Measurements from ENCODE around the gene SPDYE2B. TPM values are rescaled to one million over a fixed set of nuclear protein-coding genes. Genes with fewer than 3 reads are reported as not detected.
"Not testable (repeated sequence)": the region's sequence is repeated elsewhere in the genome, so short reads cannot be mapped to it uniquely, and the experiment has no call there.

SPDYE2B gene
- total and polyA plus RNA-seq, 4 experiments from 2014 or later: not detected

DNA sequence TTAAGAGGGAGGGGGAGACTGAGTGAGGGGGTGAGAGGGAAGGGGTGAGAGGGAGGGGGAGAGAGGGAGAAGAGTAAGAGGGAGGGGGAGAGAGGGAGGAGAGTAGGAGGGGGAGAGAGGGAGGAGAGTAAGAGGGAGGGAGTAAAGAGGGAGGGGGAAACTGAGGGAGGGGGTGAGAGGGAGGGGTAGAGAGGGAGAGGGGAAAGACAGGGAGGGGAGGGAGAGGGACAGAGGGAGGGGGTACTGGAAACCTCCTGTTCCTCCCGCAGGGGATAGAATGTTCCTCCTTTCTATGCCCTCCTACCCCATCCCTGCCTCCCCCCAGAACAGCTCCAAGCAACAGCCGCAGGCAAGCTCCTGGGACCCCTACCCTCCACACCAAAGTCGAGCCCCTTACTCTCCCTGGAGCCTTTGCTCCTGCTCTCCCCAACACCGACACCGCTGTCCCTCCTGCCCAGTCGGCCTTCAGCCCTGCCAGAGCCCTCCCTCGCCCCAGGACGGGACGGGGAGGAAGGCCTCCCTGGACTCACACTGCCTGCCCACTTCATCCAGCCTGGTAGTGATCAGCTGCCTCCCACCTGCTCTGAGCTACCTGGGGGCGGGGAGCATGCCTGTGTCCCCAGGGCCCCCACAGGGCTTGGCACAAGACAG lies 38.3 kb upstream of the SPDYE2B start:
- POLR2A ChIA-PET (ENCODE audit: partially characterized antibody); H3K9me3 ChIP-seq (ENCODE audit: control insufficient read depth in 1 of 2, low read length in 2 of 2); H3K27me3 Mint-ChIP-seq; H3K36me3 Mint-ChIP-seq; CTCF ChIA-PET (ENCODE audit: partially characterized antibody); intact Hi-C loops (cut with micrococcal nuclease); H3K27ac ChIP-seq (ENCODE audit: low read depth, low read length); H3K9me3 Mint-ChIP-seq; H3K4me3 Mint-ChIP-seq; H3K36me3 ChIP-seq (ENCODE audit: insufficient read depth, low read length); DNase-seq; H3K4me1 ChIP-seq (ENCODE audit: insufficient read depth, low read length); H3K27me3 ChIP-seq (ENCODE audit: insufficient read depth, low read length); H3K4me3 ChIP-seq (ENCODE audit: low read length in 2 of 2); H3K4me1 Mint-ChIP-seq: not testable (repeated sequence)
- H3K27ac Mint-ChIP-seq: peak overlapping the region in 1 of 7 donors; percentile 47

DNA sequence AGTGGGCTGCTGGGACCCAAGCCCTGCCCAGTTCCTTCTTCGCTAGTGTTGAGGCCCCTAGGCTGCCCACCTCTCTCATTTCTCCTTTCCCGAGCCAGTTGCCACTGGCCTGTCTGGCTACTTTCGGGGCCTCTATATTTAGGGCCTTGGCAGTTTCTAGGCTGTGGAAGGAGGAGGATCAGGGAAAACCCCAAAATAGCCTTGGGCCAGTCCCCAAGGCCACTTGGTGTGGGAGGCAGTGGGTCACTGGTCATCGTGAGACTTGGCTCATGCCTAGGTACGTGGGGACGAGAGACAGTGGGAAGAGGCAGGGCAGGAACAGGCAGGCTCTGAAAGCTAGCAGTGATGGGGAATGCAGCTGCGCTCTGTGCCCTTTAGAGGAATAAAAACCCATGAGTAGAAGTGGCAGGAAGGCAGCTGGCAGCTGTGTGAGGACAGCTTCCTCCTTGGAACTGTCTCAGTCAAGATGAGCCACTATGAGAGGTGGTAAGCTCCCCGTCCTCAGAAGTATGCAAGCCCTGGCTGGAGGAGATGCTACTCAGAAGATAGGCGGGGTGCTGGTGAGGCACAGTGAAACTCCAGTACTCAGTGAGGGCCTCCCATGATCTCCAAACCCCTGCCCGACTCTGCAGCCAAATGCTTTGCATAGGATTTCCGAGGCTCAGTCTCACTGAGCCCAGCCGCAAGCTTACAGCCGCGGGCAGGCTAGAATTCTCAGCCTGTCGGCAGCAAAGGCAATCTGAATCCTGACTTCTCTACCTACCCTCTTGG lies 36.4 kb upstream of the SPDYE2B start:
- H3K36me3 ChIP-seq (ENCODE audit: insufficient read depth, low read length); H3K9me3 ChIP-seq (ENCODE audit: control insufficient read depth in 1 of 2, low read length in 2 of 2); H3K27ac ChIP-seq (ENCODE audit: low read depth, low read length); POLR2A ChIA-PET (ENCODE audit: partially characterized antibody); H3K27me3 Mint-ChIP-seq; CTCF ChIA-PET (ENCODE audit: partially characterized antibody); H3K4me1 ChIP-seq (ENCODE audit: insufficient read depth, low read length); intact Hi-C loops (cut with micrococcal nuclease); H3K9me3 Mint-ChIP-seq; H3K4me3 ChIP-seq (ENCODE audit: low read length in 2 of 2); H3K4me3 Mint-ChIP-seq; H3K4me1 Mint-ChIP-seq; H3K27me3 ChIP-seq (ENCODE audit: insufficient read depth, low read length); DNase-seq; H3K27ac Mint-ChIP-seq; H3K36me3 Mint-ChIP-seq: not testable (repeated sequence)

DNA sequence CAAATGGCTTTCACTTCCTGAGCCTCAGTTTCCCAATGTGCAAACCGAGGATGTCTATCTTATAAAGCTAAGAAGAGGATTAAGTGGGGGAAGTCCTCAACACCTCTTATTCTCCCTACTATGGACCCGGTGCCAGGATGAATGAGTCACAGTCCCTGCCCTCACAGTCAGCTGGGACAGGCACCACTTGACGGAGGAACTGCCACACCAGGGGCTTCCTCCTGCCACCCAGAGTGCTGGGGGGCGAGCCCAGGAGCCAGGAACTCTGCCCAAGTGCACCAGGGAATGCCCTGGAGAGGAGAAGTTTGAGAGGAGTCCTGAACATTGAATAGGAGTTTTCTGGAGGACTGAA lies 35.8 kb upstream of the SPDYE2B start:
- H3K36me3 ChIP-seq (ENCODE audit: insufficient read depth, low read length); H3K27me3 ChIP-seq (ENCODE audit: insufficient read depth, low read length); intact Hi-C loops (cut with micrococcal nuclease); H3K4me3 Mint-ChIP-seq; POLR2A ChIA-PET (ENCODE audit: partially characterized antibody); H3K9me3 Mint-ChIP-seq; H3K4me1 ChIP-seq (ENCODE audit: insufficient read depth, low read length); H3K36me3 Mint-ChIP-seq; DNase-seq; H3K27me3 Mint-ChIP-seq; H3K4me3 ChIP-seq (ENCODE audit: low read length in 2 of 2); H3K9me3 ChIP-seq (ENCODE audit: control insufficient read depth in 1 of 2, low read length in 2 of 2); H3K27ac ChIP-seq (ENCODE audit: low read depth, low read length); H3K4me1 Mint-ChIP-seq; H3K27ac Mint-ChIP-seq; CTCF ChIA-PET (ENCODE audit: partially characterized antibody): not testable (repeated sequence)

DNA sequence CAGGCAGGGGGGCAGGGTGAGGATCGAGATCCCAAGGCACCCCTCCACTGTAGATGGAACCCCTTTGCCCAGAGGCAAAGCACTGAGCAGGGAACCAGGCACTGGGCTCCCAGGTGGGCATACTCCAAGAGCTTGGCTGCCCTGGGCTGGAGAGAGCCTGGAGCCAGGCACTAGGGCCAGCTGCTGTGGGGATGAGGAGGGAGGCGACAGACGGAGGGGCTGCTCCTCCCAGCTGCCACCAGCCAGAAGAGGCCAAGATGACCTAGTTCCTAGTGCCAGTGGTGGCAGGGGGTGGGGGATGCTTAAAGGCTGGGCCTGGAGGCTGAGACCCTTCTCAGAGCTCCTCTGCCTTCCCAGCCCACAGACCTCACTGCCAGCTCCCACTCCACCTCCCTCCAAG lies 35.2 kb upstream of the SPDYE2B start:
- H3K4me3 ChIP-seq (ENCODE audit: low read length in 2 of 2); DNase-seq; POLR2A ChIA-PET (ENCODE audit: partially characterized antibody); intact Hi-C loops (cut with micrococcal nuclease); H3K4me1 ChIP-seq (ENCODE audit: insufficient read depth, low read length); H3K27me3 ChIP-seq (ENCODE audit: insufficient read depth, low read length); H3K27ac ChIP-seq (ENCODE audit: low read depth, low read length); H3K36me3 Mint-ChIP-seq; H3K9me3 ChIP-seq (ENCODE audit: control insufficient read depth in 1 of 2, low read length in 2 of 2); H3K9me3 Mint-ChIP-seq; CTCF ChIA-PET (ENCODE audit: partially characterized antibody); H3K4me1 Mint-ChIP-seq; H3K27me3 Mint-ChIP-seq; H3K27ac Mint-ChIP-seq; H3K4me3 Mint-ChIP-seq; H3K36me3 ChIP-seq (ENCODE audit: insufficient read depth, low read length): not testable (repeated sequence)

DNA sequence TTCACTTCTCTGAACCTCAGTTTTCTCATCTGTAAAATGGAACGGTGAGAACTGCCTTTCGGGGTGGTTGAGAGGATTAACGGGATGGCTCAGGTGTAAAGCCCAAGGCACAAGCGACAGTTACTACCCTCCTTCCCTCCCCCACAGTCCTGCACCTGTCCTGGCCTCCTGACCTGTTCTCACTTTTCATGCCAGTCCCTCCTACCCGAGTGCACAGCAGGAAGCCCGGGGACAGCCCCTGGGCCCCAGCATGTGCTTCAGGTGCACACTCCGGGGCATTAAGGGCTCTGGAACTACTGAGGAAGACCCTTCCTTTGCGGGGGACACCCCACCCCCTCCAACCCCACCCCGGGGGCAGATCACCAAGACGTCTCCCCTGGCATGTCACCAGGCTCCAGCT lies 34.2 kb upstream of the SPDYE2B start:
- H3K27ac Mint-ChIP-seq; POLR2A ChIA-PET (ENCODE audit: partially characterized antibody); H3K9me3 ChIP-seq (ENCODE audit: control insufficient read depth in 1 of 2, low read length in 2 of 2); H3K9me3 Mint-ChIP-seq; H3K4me1 ChIP-seq (ENCODE audit: insufficient read depth, low read length); intact Hi-C loops (cut with micrococcal nuclease); H3K27me3 ChIP-seq (ENCODE audit: insufficient read depth, low read length); H3K27ac ChIP-seq (ENCODE audit: low read depth, low read length); H3K4me1 Mint-ChIP-seq; H3K27me3 Mint-ChIP-seq; DNase-seq; H3K4me3 Mint-ChIP-seq; CTCF ChIA-PET (ENCODE audit: partially characterized antibody); H3K4me3 ChIP-seq (ENCODE audit: low read length in 2 of 2); H3K36me3 ChIP-seq (ENCODE audit: insufficient read depth, low read length); H3K36me3 Mint-ChIP-seq: not testable (repeated sequence)

DNA sequence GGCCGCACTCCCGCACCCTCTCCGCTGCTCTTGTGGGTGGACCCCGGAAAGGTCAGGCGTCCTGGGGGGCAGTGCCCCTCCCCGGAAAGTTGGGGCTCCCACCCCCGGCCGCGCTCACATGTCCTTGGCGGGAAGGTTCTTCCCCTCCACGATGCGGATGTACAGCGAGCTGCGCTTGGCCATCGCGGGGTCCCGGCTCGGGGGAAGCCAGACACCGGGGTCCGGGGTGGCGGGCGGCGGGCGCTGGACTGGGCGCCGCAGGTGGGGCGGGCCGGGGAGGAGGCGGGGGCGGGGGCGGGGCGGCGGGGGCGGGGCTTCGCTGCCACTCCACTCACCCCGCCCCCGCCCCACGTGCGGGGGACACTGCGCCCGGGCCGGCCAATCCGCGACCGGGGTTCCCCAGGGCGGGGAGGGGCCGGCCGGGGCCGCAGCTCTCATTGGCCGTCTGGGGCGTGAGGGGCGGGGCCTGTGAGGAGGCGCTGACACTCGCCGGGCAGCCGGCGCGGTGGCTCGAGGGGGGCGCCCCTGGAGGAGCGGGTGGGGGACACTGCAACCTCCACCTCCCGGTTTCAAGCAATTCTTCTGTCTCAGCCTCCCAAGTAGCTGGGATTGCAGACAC lies 33.5 kb upstream of the SPDYE2B start, which contains the start of gene RASA4:
Gene RASA4 (minus strand): TSS at position 250 of the 619 bp plus-strand sequence. CDS start 67 bp downstream, at position 183.
- DNase-seq: peak; percentile 24 to 51 (median 38)
- H3K27me3 ChIP-seq (ENCODE audit: insufficient read depth, low read length); H3K27ac Mint-ChIP-seq; H3K4me3 ChIP-seq (ENCODE audit: low read length in 2 of 2); H3K9me3 ChIP-seq (ENCODE audit: control insufficient read depth in 1 of 2, low read length in 2 of 2); H3K27ac ChIP-seq (ENCODE audit: low read depth, low read length); H3K36me3 ChIP-seq (ENCODE audit: insufficient read depth, low read length); H3K9me3 Mint-ChIP-seq; H3K4me1 Mint-ChIP-seq; CTCF ChIA-PET (ENCODE audit: partially characterized antibody); H3K27me3 Mint-ChIP-seq; intact Hi-C loops (cut with micrococcal nuclease); H3K36me3 Mint-ChIP-seq; H3K4me1 ChIP-seq (ENCODE audit: insufficient read depth, low read length); POLR2A ChIA-PET (ENCODE audit: partially characterized antibody): not testable (repeated sequence)
- peak within 1 kb of the TSS in 5 of 8 donors; percentile 22 to 73 (median 57) for H3K4me3 Mint-ChIP-seq

DNA sequence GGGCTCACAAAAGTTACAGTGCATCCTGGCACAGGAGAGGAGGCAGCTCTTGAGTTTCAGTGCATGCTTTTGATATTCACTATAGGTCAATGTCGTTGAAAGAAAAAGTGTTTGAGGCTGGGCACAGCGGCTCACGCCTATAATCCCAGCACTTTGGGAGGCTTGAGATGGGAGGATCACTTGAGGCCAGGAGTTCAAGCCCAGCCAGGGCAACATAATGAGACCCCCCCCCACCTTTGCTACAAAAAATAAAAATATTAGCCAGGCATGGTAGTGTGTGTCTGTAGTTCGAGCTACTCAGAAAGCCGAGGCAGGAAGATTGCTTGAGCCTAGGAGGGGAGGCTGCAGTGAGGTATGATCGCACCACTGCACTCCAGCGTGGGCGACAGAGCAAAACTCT lies 32.0 kb upstream of the SPDYE2B start:
- not testable (repeated sequence) for H3K27ac Mint-ChIP-seq

More for the DNA sequence above, 32.0 kb upstream of the SPDYE2B start:
- H3K27me3 Mint-ChIP-seq; CTCF ChIA-PET (ENCODE audit: partially characterized antibody); H3K27ac ChIP-seq (ENCODE audit: low read depth, low read length); H3K9me3 ChIP-seq (ENCODE audit: control insufficient read depth in 1 of 2, low read length in 2 of 2); H3K9me3 Mint-ChIP-seq; H3K4me3 Mint-ChIP-seq; H3K4me1 ChIP-seq (ENCODE audit: insufficient read depth, low read length); DNase-seq; H3K36me3 Mint-ChIP-seq; intact Hi-C loops (cut with micrococcal nuclease); H3K27me3 ChIP-seq (ENCODE audit: insufficient read depth, low read length); H3K4me1 Mint-ChIP-seq; H3K4me3 ChIP-seq (ENCODE audit: low read length in 2 of 2); H3K36me3 ChIP-seq (ENCODE audit: insufficient read depth, low read length); POLR2A ChIA-PET (ENCODE audit: partially characterized antibody): not testable (repeated sequence)
